DMS153 treated with DMSO at 0.1 percent for 48 hours (cell line): ENCODE results near the gene SHROOM4.

ENCODE experiments used
- DNase-seq: peaks from one replicate; lab custom pipeline; 2025; ENCODE audit not compliant: unreplicated experiment; lab: John Stamatoyannopoulos, UW

SHROOM4 gene, protein sequence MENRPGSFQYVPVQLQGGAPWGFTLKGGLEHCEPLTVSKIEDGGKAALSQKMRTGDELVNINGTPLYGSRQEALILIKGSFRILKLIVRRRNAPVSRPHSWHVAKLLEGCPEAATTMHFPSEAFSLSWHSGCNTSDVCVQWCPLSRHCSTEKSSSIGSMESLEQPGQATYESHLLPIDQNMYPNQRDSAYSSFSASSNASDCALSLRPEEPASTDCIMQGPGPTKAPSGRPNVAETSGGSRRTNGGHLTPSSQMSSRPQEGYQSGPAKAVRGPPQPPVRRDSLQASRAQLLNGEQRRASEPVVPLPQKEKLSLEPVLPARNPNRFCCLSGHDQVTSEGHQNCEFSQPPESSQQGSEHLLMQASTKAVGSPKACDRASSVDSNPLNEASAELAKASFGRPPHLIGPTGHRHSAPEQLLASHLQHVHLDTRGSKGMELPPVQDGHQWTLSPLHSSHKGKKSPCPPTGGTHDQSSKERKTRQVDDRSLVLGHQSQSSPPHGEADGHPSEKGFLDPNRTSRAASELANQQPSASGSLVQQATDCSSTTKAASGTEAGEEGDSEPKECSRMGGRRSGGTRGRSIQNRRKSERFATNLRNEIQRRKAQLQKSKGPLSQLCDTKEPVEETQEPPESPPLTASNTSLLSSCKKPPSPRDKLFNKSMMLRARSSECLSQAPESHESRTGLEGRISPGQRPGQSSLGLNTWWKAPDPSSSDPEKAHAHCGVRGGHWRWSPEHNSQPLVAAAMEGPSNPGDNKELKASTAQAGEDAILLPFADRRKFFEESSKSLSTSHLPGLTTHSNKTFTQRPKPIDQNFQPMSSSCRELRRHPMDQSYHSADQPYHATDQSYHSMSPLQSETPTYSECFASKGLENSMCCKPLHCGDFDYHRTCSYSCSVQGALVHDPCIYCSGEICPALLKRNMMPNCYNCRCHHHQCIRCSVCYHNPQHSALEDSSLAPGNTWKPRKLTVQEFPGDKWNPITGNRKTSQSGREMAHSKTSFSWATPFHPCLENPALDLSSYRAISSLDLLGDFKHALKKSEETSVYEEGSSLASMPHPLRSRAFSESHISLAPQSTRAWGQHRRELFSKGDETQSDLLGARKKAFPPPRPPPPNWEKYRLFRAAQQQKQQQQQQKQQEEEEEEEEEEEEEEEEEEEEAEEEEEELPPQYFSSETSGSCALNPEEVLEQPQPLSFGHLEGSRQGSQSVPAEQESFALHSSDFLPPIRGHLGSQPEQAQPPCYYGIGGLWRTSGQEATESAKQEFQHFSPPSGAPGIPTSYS (N-terminal part only)

DNA sequence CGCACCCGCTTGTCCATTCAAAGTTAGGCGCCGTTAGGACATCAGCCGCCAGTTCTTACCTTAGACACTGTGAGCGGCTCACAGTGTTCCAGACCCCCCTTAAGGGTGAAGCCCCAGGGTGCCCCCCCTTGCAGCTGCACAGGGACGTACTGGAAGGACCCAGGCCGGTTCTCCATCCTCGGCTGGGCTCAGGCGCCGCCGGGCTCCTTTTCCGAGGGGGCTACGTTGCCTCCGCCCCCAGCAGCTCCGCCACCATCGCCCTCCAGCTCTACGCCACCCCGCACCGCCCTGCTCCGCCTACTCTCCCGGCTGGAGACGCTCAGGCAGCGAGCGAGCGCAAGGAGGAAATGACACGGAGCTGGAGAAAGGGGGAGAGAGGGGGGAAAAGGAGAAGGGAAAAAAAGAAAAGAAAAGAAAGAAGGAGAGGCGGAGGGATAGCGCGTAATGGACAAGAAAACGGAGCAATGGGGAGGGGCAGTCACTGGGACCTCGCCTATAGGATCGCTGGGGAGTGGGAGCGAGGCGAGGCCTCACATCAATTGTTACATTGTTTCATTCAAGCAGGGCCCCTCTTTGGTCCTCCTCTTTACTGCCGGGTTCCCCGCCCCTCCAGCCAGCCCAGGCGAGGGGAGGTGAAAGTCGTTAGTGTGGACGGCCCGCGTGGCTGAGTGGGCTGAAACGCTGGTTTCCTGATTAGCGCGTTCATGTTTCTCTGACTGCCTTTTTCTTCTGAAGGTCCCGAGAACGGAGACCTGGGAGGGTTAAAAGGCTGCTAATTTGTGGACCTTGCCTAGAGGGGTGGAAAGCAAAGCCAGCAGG lies at the start of gene SHROOM4:
SHROOM4 (minus strand) TSS at position 352 of the 819 bp plus-strand sequence; CDS start at position 176, 176 bp downstream.
- DNase-seq: no peak

DNA sequence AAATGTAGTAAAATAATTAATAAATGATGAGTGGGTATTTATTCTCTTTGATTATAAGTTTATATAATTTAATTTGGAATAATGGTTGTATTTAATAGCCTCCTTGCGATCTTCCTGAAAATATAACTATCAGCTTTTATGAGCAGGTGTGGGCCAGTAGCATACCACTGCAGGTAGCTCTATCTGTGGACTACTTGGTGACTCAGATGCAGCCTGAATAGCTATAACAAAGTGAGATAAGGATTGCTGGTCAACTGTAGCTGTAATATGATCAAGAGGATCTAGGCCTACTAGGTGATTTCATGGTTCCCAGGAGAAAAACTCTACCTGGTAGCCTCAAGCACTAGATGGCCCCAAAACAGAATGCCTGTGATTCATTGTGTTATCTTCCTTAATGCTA lies 49.5 kb upstream of the SHROOM4 start:
- DNase-seq: no peak

DNA sequence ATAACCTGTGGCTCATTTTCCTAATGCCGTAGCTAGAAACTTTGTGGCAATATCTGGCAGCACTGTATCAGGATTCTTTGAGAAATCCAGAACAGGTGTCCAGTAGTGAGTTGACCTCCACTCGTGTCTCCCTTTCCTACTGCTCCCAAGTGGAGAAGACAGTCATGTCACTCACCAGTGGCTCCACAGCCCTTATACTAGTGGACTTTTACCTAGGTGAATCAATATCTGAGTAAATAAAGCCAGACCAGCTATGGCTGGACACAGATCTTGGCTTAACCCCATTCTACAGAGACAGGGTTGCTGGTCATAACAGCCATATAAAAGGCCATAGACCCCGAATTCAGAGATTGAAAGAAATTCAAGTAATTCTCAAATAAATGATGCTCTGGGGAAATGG lies 46.5 kb upstream of the SHROOM4 start:
- no peak for DNase-seq

DNA sequence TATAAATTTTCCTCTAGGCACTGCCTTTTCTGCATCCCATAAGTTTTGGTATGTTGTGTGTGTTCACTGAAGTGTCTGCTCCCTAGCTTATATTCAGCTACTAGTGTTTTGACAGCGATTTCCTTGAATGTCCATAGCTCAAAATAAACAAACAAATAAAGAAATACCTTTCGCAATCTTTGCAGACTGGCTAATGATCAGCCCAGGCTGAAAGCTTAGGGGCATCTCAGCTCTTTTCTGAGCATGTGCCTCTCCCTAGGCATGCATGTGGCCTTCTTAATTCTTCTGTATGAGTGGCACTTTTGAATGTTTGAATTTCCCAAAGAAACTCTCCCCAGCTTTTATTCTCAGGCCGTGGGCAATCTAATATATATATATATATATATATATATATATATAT lies 44.6 kb upstream of the SHROOM4 start:
- no peak for DNase-seq

DNA sequence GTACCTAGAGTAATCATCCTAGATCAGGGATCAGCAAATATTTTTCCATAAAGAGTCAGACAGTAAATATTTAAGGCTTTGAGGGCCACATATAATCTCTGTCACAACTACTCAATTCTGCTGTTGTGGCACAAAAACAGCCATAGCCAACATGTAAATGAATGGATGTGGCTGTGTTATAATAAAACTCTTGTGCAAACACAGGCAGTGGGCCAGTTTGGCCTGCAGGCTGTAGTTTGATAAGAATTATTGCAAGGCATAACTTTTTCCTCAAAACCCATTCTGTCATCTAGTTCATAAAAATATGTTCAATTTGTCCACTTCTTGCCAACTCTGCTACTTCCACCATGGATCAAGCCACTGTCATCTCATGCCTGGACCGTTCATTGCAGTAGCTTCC lies 39.4 kb upstream of the SHROOM4 start:
- no peak for DNase-seq

DNA sequence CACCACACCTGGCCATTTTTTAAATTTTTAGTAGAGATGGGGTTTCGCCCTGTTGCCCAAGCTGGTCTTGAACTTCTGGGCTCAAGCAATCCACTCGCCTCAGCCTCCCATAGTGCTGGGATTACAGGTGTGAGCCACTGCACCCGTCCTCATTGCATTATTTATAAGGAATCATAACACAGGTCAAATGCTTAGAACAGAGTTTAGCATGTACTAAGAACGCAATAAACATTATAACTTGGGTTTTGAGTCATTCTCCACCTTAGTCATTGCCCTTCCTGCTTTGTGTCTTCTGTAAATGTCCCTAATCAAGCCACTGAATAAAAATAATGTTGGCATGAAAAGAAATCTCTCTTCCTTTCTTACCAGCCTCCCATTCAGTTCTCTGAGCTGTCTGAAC lies 38.5 kb upstream of the SHROOM4 start:
- no peak for DNase-seq

DNA sequence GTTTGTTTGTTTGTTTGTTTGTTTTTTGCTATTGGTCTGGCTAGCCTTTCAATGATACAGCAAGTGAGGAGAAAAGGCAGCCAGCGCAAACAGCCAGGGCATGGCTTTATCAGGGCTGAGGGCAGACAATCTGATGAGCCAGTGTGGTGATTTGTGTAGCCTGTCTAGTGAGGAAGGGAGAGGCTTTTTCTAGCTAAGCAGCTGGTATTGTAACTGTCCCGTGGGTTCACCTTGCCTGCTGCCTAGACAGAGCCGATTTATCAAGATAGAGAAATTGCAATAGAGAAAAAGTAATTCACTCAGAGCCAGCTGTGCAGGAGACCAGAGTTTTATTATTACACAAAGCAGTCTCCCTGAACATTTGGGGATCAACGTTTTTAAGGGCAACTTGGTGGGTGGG lies 28.2 kb upstream of the SHROOM4 start:
- no peak for DNase-seq

DNA sequence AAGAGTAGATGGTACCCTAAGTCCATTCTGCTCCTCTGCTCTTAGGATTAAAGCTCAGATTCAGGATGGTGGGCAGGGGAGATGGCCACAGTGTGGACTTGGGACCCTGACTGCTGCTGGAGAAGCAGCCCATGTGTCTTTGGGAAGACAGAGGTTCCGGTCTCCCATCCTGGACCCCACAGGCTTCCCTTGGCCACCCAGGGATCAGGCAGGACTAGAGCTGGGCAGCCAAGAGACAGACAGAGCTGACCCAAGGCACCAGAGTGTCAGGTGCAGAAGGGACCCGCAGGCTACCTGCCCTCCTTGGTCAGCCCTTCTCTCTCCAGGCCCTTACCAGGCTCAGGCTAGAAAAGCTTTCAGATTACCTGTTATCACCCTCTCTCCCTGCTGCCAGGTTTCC lies 25.7 kb upstream of the SHROOM4 start:
- DNase-seq: no peak

DNA sequence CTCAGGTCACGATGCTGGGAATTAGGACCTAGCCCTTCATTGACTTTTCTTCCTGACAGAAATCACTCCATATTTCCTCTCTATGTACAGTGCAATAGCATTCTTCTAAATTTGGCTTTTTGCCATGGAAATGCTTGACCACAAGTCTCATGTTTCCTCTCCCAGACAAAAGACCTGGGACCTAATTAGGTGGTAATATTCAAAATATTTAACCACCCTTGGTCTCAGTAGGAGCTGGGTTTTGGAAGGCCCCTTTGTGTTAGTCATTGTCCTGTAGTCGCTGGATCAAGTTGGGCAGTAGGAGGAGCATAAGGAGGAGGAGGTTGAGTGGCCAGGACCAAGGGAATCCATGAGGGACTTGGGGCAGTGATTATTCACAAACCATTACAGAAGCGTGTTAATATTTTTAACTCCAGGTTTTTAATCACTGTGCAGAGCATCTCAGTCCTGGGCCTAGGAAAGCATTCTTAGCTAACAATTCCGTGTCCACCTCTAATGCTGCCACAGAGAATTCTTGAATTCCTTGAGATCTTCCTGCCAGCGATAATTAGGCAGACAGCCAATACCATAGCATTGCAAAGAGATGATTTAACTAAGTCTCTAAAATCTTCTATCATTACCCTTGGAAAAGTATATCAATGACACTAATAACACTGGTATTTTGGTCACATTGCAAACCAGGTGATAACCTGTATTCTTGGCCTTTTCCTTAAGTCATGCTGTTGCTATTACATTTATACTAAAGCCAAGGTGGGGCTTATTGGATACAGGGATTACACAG lies 25.0 kb upstream of the SHROOM4 start:
- DNase-seq: no peak

DNA sequence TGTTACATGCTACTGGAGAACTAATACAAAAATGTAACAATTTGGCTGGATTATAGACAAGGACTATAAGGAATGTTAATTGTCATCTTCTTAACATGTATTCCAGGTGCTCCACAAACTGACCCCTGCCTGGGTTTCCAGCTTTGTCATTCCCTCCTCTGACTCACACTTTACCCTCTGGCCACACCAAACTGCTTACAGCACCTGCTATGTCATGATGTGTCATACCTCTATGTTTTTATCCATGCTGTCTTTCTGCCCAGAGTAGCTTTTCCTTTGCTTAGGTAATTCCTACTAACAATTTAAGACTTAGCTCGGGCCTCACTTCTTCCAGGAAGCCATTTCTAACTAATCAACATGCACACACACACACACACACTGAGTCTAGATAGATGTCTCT lies 14.0 kb upstream of the SHROOM4 start:
- no peak for DNase-seq

DNA sequence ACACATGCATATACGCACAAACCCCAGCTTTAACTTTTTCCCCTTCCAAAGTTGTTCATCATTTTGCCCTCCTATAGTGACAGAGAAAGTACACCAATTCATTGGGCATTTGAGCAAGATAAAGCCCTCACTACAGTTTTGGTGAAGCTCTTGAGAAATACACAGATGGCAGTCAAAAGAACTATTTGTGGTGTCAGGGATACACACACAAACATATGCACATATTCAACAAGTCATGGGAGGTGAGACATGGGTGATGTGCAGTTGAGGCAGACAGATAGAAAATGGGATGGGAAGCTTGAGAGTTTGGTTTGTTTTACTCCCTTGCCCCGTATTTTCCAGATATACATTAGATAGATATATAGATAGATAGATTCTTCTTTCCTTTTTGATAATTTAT lies 11.8 kb upstream of the SHROOM4 start:
- DNase-seq: no peak

DNA sequence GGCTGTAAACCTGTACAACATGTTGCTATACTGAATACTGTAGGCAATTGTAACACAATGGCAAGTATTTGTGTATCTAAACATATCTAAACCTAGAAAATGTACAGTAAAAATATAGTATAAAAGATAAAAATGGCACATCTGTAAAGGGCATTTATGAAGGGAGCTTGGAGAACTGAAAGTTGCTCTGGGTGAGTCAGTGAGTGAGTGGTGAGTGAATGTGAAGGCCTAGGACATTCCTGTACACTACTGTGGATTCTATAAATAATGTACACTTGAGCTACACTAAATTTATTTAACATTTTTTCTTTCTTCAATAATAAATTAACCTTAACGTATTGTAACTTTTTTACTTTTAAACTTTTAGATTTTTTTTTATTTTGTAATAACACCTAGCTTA lies 5.0 kb upstream of the SHROOM4 start:
- no peak for DNase-seq

DNA sequence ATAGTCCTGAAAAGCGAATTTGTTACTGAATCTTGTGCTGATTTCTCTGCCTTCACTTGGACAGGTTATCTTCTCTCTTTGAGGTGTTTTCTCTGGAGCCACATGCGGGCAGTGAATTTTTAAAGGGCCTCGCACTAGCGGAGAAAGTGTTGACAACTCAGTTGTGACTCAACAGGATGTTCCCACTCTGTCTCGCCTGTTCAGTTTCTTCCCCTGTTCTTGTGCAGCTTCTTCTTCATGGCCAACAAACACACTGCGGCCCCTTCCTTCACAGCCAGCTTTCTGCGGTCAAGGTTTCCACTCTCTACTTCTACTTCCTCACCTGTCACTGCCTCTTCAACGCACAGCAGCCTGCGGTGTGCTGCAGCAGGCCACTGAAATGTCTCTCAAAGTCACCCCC lies 1.1 kb upstream of the SHROOM4 start:
- no peak for DNase-seq

DNA sequence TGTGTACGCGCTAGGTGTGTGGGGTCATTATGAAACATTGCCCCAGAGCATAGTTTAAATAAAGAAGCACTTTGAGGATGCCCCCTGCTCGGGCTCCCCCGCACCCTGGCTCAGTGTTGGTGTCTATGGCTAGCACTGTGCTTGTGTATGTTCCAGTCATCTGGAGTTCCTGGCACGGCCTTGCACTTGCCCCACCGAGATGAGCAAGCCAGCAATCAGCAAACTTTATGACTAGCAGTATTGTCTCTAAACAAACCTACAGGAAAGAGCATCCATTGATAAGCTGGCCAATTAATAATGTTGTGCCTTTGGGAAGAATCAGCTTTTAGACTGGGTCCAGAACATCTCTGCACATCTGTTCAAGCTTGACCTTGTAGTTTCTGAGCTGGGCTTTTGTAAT lies 707 bp upstream of the SHROOM4 start:
- DNase-seq: no peak

DNA sequence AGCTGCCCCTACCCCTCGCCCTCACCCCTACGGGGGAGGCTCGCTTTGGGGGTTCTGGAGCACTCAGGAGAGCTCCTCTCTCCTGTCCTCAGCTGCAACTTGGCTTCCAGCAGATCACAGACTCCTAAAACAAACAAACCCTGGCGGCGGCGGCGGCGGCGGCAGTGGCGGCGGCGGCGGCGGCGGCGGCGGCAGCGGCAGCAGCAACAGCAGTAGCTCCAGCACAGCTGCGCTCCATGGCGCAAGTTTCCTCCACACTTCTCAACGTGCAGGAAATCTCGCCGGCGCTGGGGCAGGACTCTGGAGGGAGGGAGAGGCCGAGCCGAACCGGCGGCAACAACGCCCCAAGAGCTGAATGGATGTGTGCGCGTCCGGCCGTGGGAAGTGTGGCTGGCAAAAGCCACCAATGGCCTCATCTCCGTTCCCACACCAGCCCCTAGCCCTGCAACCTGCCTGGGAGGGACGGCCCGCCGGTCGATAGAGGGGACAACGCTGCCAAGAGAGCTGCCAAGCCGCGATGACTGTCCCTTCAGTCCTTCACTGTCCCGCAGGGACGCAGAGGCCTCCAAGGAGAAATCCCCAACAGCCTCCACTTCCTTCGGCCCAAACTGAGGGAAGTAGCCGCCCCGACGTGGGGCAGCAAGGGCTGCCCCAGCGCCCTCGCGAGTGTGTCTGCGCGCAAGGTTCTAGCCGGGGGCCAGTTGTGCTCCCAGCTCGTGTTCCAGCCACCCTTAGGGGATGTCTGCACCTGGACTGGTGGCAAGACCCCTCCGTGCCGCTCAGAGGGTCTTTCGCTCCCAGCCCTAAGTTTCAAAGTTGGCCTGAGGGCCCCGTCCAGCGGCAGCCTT lies 775 bp downstream of the SHROOM4 start:
- DNase-seq: no peak

DNA sequence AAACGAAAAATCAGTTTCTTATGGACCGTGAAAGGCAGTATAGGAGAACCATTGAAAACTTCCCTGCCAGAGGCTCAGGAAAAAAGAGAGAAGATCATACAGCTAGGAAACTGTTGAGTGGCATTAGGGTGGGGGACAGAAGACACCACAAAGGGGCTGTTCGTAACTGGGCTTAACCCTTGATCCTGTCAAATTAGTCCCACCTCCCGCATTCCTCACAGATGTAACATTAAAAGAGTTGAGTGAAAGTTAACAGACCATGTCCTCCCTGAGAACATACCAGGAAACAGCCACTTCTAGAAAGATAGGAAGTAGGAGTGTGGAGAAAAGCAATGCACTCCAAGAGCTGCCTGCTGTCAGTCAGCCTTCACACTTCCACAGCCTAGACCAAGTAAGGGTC lies 8.7 kb downstream of the SHROOM4 start:
- DNase-seq: no peak

DNA sequence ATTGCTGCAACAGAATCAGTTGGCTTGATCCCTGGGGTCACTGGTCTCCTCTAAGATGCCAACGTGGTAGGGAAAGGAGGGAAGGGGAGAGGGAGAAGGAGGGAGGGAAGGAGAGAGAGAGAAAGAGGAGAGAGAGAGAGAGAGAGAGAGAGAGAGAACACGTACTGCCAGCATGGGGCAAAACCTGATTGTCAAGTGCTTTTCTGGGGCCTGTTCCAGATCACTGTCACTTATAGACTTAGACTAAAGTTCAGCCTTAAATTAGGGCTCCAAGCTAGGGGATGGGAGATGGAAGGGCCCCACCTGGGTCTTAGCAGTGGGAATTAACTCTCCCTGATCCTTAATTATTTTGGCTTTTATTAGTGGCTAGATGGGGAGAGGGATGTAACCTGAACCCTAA lies 12.9 kb downstream of the SHROOM4 start:
- DNase-seq: no peak

DNA sequence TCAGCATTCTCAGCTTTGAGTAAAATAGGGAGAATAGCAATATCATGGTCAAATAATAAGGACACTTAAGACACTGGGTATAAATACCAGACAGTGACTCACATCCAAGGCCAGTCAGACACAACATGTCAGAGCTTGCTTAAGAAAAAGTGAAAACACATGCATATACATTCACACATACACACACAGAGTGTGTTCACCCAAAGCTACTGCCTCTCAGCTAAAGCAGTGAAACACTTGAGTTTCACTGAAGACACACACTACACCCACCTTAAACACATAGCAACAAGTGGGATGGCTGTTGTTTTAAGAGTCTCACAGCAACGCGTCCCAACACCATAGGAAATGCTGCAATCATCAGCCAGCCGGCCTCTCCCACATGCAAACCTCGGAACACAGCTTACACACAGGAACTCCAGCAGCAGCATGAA lies 14.4 kb downstream of the SHROOM4 start:
- no peak for DNase-seq

DNA sequence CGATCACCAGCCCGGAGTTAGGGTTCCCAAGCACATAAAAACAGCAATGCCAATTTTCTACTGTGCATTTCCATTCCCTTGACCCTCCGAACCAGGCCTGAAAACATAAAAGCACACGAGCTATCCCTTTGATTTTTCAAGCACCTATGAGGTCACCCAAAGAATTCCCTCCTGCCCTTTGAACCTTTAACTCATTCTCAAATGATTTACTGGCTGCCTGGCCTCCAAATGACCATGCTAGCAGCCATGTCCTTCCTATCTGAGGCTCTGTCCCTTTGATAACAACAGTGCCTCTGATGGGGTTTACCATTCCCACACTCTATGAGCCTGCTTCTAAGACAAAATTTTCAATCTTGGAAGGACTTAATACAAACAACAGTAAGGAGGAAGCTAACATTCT lies 15.2 kb downstream of the SHROOM4 start:
- no peak for DNase-seq
